ENCODE results near the gene CTSS. TPM values are rescaled to one million over a fixed set of nuclear protein-coding genes. Genes with fewer than 3 reads are reported as not detected.

CTSS gene
- total RNA-seq, 2 experiments from 2014 or later, result 36.7 to 38.4 TPM

GRCh38 chr1:150808846-150809245 lies 43.3 kb upstream of the CTSS start:
- intact Hi-C loops (cut with micrococcal nuclease), result no loop called here
- H3K9me3 Mint-ChIP-seq, result no peaks in the 10 kb centered on the region
- H3K4me1 Mint-ChIP-seq (ENCODE audit: low read depth), result peaks cover 14% of the 10 kb centered on the region
- H3K36me3 Mint-ChIP-seq (ENCODE audit: low read depth), result peaks cover 2% of the 10 kb centered on the region
- ChIA-PET POLR2A (interaction anchor here (1.6 kb wide), 1 partner anchor 119 kb away, joined by 4 read pairs; no protein-coding TSS in a partner anchor), CTCF (interaction anchor here (1.2 to 3.6 kb wide), 4 partner anchors 114 to 291 kb away, joined by 4 to 13 read pairs (median 4); no protein-coding TSS in a partner anchor)
- H3K4me3 Mint-ChIP-seq, result no peak overlapping the region
- no peaks in the 10 kb centered on the region for H3K27me3 Mint-ChIP-seq
- ATAC-seq (no peak), DNase-seq (no peak)
- H3K27ac Mint-ChIP-seq, result no peak overlapping the region
- no peak for TF ChIP-seq CTCF (IDR thresholded peaks at IDR 0.05)

DNA sequence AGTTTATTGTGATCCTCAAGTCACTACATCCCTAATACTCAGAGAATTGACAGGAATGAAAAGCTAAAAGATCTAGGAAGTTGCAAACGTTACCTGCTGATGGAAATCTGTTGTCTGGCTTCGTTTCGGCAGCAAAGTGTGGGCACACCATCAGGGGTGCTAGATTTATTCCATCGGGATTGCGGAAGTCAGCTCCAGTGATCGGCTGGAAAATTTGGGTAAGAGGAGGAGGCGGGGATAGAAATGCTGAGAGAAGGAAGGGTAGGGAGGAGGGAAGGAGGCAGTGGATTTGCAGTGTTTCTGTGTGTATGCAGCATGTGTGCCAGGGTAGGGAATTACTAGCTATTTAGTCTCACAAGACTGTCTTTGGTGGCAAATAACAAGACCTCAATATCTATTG lies 42.5 kb upstream of the CTSS start, which contains the start of gene CTSK:
Gene CTSK (minus strand): TSS at position 140 of the 400 bp plus-strand sequence. CDS start 1,455 bp downstream, outside the sequence.
- CTCF ChIA-PET, result interaction anchor here (0.8 to 3.6 kb wide), 6 partner anchors 61 to 292 kb away, joined by 3 to 13 read pairs (median 4); no protein-coding TSS in a partner anchor
- no peak within 1 kb of the TSS for H3K4me3 Mint-ChIP-seq
- no peak within 1 kb of the TSS for H3K27ac Mint-ChIP-seq
- no peaks in the 10 kb centered on the region for H3K27me3 Mint-ChIP-seq
- intact Hi-C loops (cut with micrococcal nuclease), result no loop called here
- H3K36me3 Mint-ChIP-seq (ENCODE audit: low read depth), result peaks cover 3% of the 10 kb centered on the region
- POLR2A ChIA-PET, result interaction anchor here (1.6 to 1.7 kb wide), 2 partner anchors 8 to 120 kb away, joined by 4 read pairs; no protein-coding TSS in a partner anchor
- DNase-seq, result no peak
- H3K9me3 Mint-ChIP-seq, result no peaks in the 10 kb centered on the region
- TF ChIP-seq CTCF (IDR thresholded peaks at IDR 0.05), result no peak
- no peak for ATAC-seq
- H3K4me1 Mint-ChIP-seq (ENCODE audit: low read depth), result peaks cover 14% of the 10 kb centered on the region

GRCh38 chr1:150807249-150808023 lies 41.9 kb upstream of the CTSS start:
- no peak overlapping the region for H3K4me3 Mint-ChIP-seq
- peaks cover 14% of the 10 kb centered on the region for H3K4me1 Mint-ChIP-seq (ENCODE audit: low read depth)
- H3K36me3 Mint-ChIP-seq (ENCODE audit: low read depth), result peaks cover 3% of the 10 kb centered on the region
- CTCF ChIA-PET, result interaction anchor here (0.8 to 3.6 kb wide), 5 partner anchors 62 to 292 kb away, joined by 3 to 13 read pairs (median 4); no protein-coding TSS in a partner anchor
- POLR2A ChIA-PET, result interaction anchor here (1.6 to 1.7 kb wide), 2 partner anchors 9 to 120 kb away, joined by 4 read pairs; no protein-coding TSS in a partner anchor
- intact Hi-C loops (cut with micrococcal nuclease), result no loop called here
- no peaks in the 10 kb centered on the region for H3K27me3 Mint-ChIP-seq
- ATAC-seq, result no peak
- DNase-seq, result no peak
- no peak for TF ChIP-seq CTCF (IDR thresholded peaks at IDR 0.05)
- H3K27ac Mint-ChIP-seq, result no peak overlapping the region
- H3K9me3 Mint-ChIP-seq, result no peaks in the 10 kb centered on the region

DNA sequence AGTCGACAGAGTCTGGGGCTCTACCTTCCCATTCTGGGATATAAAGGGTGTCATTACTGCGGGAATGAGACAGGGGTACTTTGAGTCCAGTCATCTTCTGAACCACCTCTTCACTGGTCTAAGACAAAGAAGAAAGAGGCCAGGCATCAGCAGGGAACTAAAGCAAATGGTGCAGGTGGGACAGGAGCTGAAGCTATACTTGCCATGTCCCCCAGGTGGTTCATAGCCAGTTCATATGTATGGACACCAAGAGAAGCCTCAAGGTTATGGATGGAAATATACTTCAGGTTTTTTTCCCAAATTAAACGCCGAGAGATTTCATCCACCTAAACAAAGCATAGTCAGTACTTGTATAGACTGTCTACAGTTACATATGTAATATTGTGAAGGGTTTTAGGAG lies 40.3 kb upstream of the CTSS start:
- DNase-seq, result no peak
- peaks cover 14% of the 10 kb centered on the region for H3K4me1 Mint-ChIP-seq (ENCODE audit: low read depth)
- ATAC-seq, result no peak
- H3K36me3 Mint-ChIP-seq (ENCODE audit: low read depth), result peaks cover 3% of the 10 kb centered on the region
- ChIA-PET POLR2A (interaction anchor here (0.6 to 0.8 kb wide), 2 partner anchors 276 to 414 kb away, joined by 3 read pairs; no protein-coding TSS in a partner anchor), CTCF (interaction anchor here (0.6 to 3.6 kb wide), 2 partner anchors 67 to 117 kb away, joined by 3 to 13 read pairs; no protein-coding TSS in a partner anchor)
- H3K27me3 Mint-ChIP-seq, result no peaks in the 10 kb centered on the region
- intact Hi-C loops (cut with micrococcal nuclease), result no loop called here
- no peak for TF ChIP-seq CTCF (IDR thresholded peaks at IDR 0.05)
- no peaks in the 10 kb centered on the region for H3K9me3 Mint-ChIP-seq
- H3K27ac Mint-ChIP-seq, result no peak overlapping the region
- no peak overlapping the region for H3K4me3 Mint-ChIP-seq

Measured in activated CD8-positive, alpha-beta T cell treated with anti-CD3 and anti-CD28 coated beads for 36 hours (primary cell).